Left ventricle myocardium superior (tissue), 1 donor: ENCODE data around the gene WDR45. TPM values are rescaled to one million over a fixed set of nuclear protein-coding genes. Genes with fewer than 3 reads are reported as not detected.
A peak's percentile ranks its signal among the peaks of the same experiment; 100 is the strongest.

Experiments used
- ATAC-seq: fragments of 200-7000 bp; cut with Tn5 transposase; one replicate; pipeline ENCODE4 v1.9.1; 2020; ENCODE audit warnings: mild to moderate bottlenecking, moderate library complexity
- DNase-seq: peaks from one replicate; pipeline ENCODE4 v3.0.0-alpha.2; 2020
- intact Hi-C: fragments of 100-400 bp; cut with micrococcal nuclease; formaldehyde crosslinking; loops from one replicate; pipeline ENCODE4 v1.11.0; 2022
- total RNA-seq: library from RNA; stranded (reverse); fragmentation: NEBNext Ultra II Directional; extraction: Animal tissue kit (Norgen Biotek cat#: 25700); gene quantifications from one replicate; pipeline ENCODE4 v1.2.1, GENCODE V29; 2021
- donor health status: DM: no; HTN: yes; CAD: no; lungs with severe emphysema.

WDR45 gene
- total RNA-seq, 1 donor from 2014 or later: 65.4 TPM

GRCh38 chrX:49082271-49082871, 2.7 kb upstream of the WDR45 start:
- intact Hi-C loops: no loop called here
- DNase-seq (no peak), ATAC-seq (no peak)

- ATAC-seq (no peak), DNase-seq (no peak)
- intact Hi-C loops: no loop called here
These were observed 1.7 kb downstream of the WDR45 start for GRCh38 chrX:49077941-49078340.

- DNase-seq (no peak), ATAC-seq (no peak)
- intact Hi-C loops: no loop called here
These were observed 4.3 kb downstream of the WDR45 start for GRCh38 chrX:49075347-49075746.

GRCh38 chrX:49073601-49074575, 5.8 kb downstream of the WDR45 start, which contains the start of gene PRAF2:
Gene PRAF2, minus strand, starts transcription at chrX:49074002. Its CDS starts 15 bp downstream, at chrX:49073987.
- DNase-seq: peak; percentile 94
- intact Hi-C loops: no loop called here
- ATAC-seq: peak; percentile 90

GRCh38 chrX:49072712-49073095, 7.0 kb downstream of the WDR45 start:
- intact Hi-C loops: no loop called here

GRCh38 chrX:49071877-49072711, 7.6 kb downstream of the WDR45 start:
- ATAC-seq (peak; percentile 76), DNase-seq (peak; percentile 84)
- intact Hi-C loops: no loop called here

More at GRCh38 chrX:49072712-49073095, 7.0 kb downstream of the WDR45 start:
- no peak for DNase-seq
- no peak for ATAC-seq

- intact Hi-C loops: no loop called here
- ATAC-seq (no peak), DNase-seq (no peak)
These were observed 8.7 kb downstream of the WDR45 start for GRCh38 chrX:49070988-49071387.

- intact Hi-C loops: no loop called here
- DNase-seq (no peak), ATAC-seq (no peak)
These were observed 10.6 kb downstream of the WDR45 start for GRCh38 chrX:49069038-49069437.

GRCh38 chrX:49067285-49068120, 12.2 kb downstream of the WDR45 start:
- no peak for DNase-seq
- intact Hi-C loops: no loop called here
- ATAC-seq: no peak

- intact Hi-C loops: no loop called here
These were observed 13.0 kb downstream of the WDR45 start for GRCh38 chrX:49066690-49067089.

GRCh38 chrX:49066278-49066677, 13.4 kb downstream of the WDR45 start:
- ATAC-seq (no peak), DNase-seq (no peak)
- intact Hi-C loops: no loop called here

More at GRCh38 chrX:49066690-49067089, 13.0 kb downstream of the WDR45 start:
- no peak for ATAC-seq
- no peak for DNase-seq

GRCh38 chrX:49064735-49065134, 15.0 kb downstream of the WDR45 start:
- no peak for ATAC-seq
- intact Hi-C loops: no loop called here
- DNase-seq: no peak

- no peak for DNase-seq
- intact Hi-C loops: no loop called here
- ATAC-seq: no peak
These were observed 15.4 kb downstream of the WDR45 start for GRCh38 chrX:49064303-49064702.

GRCh38 chrX:49063715-49064114, 16.0 kb downstream of the WDR45 start:
- intact Hi-C loops: no loop called here
- ATAC-seq: no peak
- no peak for DNase-seq

- no peak for DNase-seq
- intact Hi-C loops: no loop called here
- ATAC-seq: no peak
These were observed 17.8 kb downstream of the WDR45 start for GRCh38 chrX:49061916-49062315.

GRCh38 chrX:49061490-49061889, 18.2 kb downstream of the WDR45 start:
- DNase-seq: no peak
- ATAC-seq: no peak
- intact Hi-C loops: no loop called here

- intact Hi-C loops: no loop called here
- DNase-seq: no peak
- ATAC-seq: no peak
These were observed 18.8 kb downstream of the WDR45 start for GRCh38 chrX:49060914-49061313.

GRCh38 chrX:49059681-49060085, 20.0 kb downstream of the WDR45 start:
- intact Hi-C loops: no loop called here
- ATAC-seq (no peak), DNase-seq (no peak)

GRCh38 chrX:49059201-49059600, 20.5 kb downstream of the WDR45 start:
- intact Hi-C loops: no loop called here
- DNase-seq: no peak
- no peak for ATAC-seq
